NCI-H2227 (cell line): ENCODE results near the gene DCDC2.
"Not testable (repeated sequence)": the region's sequence is repeated elsewhere in the genome, so short reads cannot be mapped to it uniquely, and the experiment has no call there.

Experiments
- DNase-seq: peaks from one replicate; lab custom pipeline; 2025; ENCODE audit not compliant: unreplicated experiment; lab: John Stamatoyannopoulos, UW

The DCDC2 gene

DNA sequence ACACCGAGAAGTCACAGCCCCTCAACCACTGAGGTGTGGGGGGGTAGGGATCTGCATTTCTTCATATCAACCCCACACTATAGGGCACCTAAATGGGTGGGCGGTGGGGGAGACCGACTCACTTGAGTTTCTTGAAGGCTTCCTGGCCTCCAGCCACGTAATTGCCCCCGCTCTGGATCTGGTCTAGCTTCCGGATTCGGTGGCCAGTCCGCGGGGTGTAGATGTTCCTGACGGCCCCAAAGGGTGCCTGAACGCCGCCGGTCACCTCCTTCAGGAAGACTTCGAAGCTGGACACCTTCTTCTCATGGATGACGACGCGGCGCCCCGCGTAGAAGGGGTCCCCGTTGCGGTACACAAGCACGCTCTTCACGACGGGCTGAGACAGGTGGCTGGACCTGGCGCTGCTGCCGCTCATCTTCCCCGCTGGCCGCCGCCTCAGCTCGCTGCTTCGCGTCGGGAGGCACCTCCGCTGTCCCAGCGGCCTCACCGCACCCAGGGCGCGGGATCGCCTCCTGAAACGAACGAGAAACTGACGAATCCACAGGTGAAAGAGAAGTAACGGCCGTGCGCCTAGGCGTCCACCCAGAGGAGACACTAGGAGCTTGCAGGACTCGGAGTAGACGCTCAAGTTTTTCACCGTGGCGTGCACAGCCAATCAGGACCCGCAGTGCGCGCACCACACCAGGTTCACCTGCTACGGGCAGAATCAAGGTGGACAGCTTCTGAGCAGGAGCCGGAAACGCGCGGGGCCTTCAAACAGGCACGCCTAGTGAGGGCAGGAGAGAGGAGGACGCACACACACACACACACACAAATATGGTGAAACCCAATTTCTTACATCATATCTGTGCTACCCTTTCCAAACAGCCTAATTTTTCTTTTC lies at the start of gene DCDC2:
DCDC2 (minus strand) TSS at position 724 of the 883 bp plus-strand sequence; CDS start at position 415, 309 bp downstream.
- peak; percentile 60 for DNase-seq

DNA sequence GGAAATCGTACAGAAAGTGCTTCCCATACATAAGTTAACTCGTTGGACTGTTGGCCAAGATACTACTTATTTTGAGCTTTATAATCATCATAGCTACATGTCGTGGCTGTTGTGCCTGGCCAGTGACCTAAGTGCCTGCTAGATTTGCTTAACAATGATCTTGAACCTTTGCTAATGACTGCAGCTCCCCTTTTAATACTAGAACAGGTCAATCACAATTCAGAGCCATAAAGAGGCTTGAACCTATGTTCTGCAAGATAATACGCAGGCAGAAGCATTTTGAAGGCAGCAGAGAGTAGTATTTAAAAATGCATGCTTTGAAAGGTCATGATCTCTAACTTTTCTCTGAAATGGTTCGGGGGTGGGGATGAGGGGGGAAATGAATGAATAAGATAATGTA lies 47.4 kb upstream of the DCDC2 start:
- DNase-seq, result no peak

DNA sequence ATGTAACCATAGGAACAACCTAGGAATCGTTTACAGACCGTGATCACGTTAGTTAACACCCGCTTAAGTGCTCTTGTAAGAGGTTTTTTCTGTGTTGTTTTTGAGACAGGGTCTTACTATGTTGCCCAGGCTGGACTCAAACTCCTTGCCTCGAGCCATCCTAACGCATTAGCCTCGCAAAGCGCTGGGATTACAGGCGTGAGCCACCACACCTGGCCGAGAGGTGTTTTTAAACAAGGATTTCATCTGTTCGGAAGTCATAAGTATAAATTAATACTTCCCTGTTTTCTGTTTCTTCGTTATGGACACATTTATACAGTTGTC lies 45.6 kb upstream of the DCDC2 start:
- DNase-seq, result no peak

DNA sequence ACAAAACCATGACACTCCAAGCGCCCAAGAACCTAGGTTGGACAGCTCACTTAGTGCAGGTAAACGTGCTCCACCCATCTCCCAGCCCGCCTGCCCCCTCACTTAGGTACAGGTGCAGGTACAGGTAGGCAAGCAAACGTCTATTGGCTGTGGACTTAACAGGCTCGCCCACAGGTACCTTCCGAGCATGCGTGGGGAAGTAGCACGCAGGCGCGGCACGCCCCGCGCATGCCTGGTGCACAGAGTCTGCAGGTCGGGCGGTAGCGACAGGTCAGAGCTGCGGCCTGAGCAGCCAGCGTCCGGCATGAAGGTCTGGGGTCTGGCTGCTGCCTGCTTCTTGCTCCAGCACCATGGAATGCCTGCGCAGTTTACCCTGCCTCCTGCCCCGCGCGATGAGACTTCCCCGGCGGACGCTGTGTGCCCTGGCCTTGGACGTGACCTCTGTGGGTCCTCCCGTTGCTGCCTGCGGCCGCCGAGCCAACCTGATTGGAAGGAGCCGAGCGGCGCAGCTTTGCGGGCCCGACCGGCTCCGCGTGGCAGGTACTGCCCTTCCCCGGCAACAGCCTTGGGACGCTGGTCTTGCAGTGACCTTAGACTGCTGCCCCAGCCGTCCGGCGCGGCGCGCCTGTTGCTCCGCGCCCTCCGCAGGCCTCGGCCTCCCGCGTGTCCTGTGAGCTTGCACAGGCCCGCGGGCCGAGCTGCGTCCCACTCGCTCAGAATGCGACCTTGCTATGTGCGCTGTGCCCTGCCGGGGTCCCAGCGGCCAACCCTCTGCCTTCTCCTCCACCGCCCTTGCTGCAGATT lies 45.0 kb upstream of the DCDC2 start, which contains the start of gene MRS2:
MRS2 (plus strand) TSS at position 240 of the 804 bp plus-strand sequence; CDS start at position 351, 111 bp downstream.
- peak; percentile 84 for DNase-seq

DNA sequence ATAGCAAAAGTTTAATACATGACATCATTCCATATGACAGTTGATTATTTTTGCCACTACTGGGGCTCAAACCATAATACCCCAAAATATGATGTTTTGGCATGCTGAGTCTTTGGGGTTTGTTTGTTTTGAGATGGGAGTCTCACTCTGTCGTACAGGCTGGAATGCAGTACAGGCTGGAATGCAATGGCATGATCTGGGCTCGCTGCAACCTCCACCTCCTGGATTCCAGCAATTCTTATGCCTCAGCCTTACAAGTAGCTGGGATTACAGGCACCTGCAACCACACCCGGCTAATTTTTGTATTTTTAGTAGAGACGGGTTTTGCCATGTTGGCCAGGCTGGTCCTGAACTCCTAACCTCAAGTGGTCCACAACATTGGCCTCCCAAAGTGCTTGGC lies 43.6 kb upstream of the DCDC2 start:
- no peak for DNase-seq

DNA sequence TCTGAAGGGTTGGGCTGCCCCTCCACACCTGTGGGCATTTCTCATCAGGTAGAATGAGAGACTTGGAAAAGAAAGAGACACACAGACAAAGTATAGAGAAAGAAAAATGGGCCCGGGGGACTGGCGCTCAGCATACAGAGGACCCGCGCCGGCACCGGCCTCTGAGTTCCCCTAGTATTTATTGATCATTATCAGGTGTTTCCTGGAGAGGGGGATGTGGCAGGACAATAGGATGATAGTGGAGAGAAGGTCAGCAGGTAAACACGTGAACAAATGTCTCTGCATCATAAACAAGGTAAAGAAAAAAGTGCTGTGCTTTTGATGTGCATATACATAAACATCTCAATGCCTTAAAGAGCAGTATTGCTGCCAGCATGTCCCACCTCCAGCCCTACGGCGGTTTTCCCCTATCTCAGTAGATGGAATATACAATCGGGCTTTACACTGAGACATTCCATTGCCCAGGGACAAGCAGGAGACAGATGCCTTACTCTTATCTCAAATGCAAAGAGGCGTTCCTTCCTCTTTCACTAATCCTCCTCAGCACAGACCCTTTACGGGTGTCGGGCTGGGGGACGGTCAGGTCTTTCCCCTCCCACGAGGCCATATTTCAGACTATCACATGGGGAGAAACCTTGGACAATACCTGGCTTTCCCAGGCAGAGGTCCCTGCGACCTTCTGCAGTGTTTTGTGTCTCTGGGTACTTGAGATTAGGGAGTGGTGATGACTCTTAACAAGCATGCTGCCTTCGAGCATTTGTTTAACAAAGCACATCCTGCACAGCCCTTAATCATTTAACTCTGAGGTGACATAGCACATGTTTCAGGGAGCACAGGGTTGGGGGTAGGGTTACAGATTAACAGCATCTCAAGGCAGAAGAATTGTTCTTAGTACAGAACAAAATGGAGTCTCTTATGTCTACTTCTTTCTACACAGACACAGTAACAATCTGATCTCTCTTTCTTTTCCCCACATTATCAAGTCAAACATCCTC lies 42.5 kb upstream of the DCDC2 start:
- DNase-seq, result not testable (repeated sequence)

DNA sequence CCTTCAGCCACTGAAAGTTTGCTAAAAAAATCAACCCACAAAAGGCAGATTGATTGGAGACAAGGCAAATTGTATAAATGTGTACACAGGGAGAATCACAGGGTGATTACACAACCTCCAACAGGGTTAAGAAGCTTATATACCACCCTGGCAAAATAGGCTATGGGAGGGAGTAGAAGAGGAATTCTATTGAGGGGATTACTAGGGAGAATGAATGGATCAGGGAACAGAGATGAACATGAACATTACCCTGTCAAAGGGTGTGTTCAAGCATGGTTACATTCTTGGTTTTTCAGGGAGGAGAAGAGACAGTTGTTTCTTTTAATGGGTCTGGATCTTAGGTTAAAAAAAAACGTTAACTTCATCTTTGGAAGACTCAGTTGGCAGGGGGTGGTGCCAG lies 39.8 kb upstream of the DCDC2 start:
- DNase-seq, result no peak

DNA sequence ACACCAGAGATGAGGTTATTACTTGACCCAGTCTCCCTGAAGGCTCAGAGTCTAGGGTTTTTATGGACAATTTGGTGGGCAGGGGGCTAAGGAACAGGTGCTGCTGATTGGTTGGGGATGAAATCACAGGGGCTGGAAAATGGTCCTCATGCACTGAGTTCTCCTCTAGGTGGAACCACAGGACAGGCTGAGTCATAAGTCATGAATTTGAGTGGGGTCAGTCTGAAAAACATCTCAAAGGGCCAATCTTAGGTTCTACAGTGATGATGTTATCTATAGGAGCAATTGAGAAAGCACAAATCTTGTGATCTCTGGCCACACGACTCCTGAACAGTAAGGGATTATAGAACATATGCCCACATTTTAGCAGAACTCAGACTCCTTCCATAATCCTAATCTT lies 39.0 kb upstream of the DCDC2 start:
- DNase-seq, result no peak

DNA sequence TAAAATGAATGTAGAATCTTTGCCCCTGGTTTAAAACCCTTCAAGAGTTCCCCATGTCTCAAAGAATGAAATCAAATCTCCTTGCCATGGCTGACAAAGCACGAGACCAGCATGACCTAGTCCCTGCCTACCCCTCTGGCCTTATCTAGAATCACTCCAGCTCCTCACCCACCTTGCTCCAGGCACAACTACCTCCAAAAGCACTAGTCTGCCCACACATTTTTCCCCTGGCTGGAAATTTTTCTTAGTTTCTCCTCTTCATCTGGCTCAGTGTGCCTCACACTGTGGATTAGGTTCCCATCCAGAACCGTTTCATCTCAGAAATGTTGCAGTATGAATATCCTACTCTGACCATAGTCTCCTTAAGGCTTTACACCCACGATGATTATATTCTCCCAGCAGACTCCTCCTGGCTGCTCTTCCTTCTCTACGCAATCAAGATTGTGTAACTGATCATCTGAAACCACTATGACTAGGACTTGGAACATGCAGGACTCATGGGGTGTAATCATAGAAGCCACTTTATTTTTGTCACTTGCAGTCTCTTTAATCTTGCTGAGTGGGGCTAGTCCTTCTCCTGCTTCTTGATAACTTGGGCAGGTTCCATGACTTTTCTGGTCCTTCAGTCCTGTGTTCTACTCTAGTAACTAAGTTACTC lies 37.0 kb upstream of the DCDC2 start:
- no peak for DNase-seq

DNA sequence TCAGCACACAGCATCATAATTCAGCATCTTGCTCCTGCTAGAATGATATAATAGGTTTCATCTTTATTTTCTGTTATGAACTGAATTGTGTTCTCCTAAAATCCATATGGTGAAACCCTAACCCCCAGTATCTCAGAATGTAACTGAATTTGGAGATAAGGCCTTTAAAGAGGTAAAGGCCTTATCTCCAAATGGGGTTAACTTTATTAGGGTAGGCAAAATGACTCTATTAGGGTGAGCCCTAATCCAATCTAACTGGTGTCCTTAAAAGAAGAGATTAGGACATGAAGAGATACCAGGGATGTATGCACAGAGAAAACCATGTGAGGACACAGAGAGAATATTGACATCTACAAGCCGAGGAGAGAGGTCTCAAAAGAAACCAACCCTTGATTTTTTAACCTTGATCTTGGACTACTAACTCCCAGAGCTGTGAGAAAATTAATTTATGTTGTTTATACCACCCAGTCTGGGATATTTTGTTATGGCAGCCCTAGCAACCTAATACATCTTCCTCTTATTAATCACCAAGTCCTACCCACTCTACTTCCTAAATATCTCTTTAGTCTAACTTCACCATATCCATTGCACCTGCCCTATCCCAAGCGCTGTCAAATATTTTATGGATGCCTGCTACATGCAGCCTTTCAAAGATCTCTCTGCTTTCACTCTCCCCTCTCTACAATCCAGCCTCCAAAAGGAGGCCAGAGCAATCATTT lies 36.4 kb upstream of the DCDC2 start:
- no peak for DNase-seq

DNA sequence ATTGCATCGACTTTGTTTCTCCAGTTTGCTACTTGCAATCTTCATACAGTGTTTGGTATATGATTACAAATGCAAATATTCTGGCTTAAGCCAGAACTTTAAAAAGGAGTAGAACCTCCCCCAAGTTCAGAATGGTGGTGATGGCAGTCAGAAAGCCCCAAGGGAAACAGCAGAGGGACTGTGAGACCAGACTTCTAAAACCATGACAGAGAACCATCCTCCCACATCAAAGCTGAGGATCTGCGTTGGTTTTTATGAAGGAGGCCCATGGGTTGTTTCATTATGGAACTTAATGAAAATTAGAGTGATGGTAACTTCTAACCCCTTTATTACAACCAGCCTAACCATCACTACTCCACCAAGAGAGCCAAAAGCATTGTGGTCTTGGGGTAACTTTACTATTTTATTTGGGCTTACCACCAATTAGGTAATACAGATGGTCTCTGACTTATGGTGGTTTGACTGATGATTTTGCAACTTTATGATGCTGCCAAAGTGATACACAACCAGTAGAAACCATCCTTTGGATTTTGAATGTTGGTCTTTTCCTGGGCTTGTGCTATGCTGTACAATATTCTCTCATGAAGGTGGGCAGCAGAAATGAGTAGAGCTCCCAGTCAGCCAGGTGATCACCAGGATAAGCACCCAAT lies 34.0 kb upstream of the DCDC2 start:
- DNase-seq, result no peak

DNA sequence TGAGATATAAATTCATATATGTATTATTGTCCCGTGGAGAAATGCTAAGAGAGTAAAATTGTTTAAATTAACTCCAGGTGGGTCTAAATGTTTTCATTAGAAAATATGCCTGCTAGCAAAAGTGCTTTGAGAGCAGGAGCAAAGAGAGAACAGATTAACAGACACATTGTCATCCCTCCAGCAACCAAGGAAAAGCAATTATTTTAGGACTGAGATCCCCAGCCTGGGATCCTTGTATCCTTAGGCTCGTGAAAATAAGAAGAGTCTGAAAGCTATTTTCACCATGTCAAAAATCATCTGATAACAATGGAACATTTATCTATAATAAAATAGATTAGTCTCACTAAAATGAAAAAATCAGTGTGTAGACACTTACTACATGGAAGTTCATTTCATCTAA lies 33.3 kb upstream of the DCDC2 start:
- no peak for DNase-seq

DNA sequence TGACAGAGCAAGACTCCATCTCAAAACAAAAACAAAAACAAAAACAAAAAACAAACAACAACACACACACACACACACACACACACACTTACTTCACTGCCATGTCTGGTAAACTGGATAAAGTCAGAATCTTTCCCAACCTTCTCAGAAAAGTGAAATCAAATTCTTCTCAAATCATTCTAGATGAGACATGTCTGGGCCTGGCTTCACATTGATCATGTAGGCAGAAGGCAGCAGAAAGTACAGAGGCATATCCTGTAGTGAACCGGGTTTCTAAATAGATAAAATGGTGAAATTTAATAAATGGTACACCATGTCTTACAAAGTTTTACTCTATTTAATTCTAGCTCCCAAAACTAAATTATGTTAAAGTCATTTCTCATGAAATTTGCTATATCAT lies 30.0 kb upstream of the DCDC2 start:
- DNase-seq, result no peak

DNA sequence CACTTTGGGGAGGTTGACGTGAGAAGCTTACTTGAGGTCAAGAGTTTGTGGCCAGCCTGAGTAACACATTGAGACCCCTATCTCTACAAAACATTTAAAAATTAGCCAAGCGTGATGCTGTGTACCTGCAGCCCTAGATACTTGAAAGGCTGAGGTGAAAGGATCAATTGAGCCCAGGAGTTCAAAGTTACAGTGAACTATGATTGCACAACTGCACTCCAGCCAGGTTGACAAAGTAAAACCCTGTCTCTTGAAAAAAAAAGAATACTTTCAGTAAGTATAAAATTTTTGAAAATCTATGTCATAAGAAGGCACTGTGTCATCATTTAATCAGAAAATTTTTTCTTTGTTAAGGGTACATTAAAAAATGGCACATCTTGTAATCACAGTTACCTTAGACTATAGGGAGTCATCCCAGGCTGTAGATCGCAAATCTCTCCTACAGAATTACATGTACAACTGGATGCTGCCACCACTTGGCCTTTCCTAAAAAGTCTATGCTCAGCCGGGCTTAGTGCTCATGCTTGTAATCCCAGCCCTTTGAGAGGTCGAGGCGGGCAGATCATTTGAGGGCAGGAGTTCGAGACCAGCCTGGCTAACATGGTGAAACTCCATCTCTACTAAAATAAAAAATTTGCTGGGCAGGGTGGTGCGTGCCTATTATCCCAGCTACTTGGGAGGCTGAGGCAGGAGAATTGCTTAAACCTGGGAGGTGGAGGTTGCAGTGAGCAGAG lies 27.8 kb upstream of the DCDC2 start:
- DNase-seq, result no peak

DNA sequence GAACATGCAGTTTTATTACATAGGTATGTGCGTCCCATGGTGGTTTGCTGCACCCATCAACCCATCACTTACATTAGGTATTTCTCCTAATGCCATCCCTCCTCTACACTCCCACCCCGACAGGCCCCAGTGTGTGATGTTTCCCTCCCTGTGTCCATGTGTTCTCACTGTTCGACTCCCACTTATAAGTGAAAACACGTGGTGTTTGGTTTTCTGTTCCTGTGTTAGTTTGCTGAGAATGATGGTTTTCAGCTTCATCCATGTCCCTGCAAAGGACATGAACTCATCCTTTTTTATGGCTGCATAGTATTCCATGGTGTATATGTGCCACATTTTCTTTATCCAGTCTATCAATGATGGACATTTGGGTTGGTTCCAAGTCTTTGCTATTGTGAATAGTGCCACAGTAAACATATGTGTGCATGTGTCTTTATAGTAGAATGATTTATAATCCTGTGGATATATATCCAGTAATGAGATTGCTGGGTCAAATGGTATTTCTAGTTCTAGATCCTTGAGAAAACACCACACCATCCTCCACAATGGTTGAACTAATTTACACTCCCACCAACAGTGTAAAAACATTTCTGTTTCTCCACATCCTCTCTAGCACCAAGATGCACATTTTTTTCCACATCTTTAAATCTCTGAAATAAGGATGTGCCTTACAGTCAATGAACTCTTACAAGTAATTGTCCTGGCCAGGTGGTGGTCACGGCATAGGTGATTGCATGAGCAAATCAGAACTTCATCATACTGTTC lies 26.7 kb upstream of the DCDC2 start:
- not testable (repeated sequence) for DNase-seq

DNA sequence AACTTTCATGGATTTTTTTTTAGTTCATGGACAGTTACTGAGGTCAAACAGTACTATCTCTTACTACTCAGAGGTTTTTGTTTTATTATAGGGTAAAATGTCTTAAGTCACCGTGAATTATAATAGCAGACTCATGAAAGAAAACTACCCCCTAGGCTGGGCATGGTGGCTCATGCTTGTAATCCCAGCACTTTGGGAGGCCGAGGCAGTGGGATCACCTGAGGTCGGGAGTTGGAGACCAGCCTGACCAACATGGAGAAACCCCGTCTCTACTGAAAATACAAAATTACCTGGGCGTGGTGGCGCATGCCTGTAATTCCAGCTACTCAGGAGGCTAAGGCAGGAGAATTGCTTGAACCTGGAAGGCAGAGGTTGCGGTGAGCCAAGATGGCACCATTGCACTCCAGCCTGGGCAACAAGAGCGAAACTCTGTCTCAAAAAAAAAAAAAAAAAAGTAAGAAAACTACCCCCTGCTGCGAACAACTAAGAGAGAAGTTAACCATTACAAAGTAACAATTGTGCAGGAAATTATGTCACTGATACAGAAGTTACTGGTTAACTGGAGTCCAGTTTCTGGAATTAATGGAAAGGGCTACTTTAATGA lies 25.1 kb upstream of the DCDC2 start:
- not testable (repeated sequence) for DNase-seq

DNA sequence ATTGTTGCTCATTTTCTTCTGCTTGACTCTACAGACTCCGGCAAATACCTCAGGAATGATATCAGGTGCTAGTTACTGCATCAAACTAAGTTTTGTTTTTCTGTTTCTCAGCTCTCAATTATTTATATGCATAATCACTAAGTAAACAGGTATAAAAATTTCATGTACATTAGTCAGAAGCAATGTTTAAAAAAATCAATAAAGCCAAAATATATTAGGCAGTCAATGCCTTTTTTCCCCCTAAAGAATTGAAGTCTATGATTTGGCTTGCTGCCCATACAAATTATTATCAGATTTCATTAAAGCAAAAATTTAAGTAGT lies 24.3 kb upstream of the DCDC2 start:
- no peak for DNase-seq
